ENCODE measurements around the gene APBA2. TPM values are rescaled to one million over a fixed set of nuclear protein-coding genes. Genes with fewer than 3 reads are reported as not detected.
"Not testable (repeated sequence)": the region's sequence is repeated elsewhere in the genome, so short reads cannot be mapped to it uniquely, and the experiment has no call there.

The APBA2 gene
- total RNA-seq, 2 donors from 2014 or later, result 9.1 to 9.8 TPM

GRCh38 chr15:29102173-29102794 lies 216.5 kb downstream of the APBA2 start:
- H3K4me3 Mint-ChIP-seq, result peak overlapping the region in 1 of 2 donors; percentile 43
- not testable (repeated sequence) for H3K4me1 Mint-ChIP-seq (ENCODE audit: low read depth); H3K27ac Mint-ChIP-seq; H3K27me3 Mint-ChIP-seq (ENCODE audit: low read depth); H3K36me3 Mint-ChIP-seq (ENCODE audit: insufficient read depth in 2 of 2); H3K9me3 Mint-ChIP-seq
- DNase-seq, result peak; percentile 63 to 72
- peak; percentile 41 to 54 for ATAC-seq (replicated peaks in 1 of 2)

GRCh38 chr15:29102911-29103823 lies 217.4 kb downstream of the APBA2 start:
- H3K9me3 Mint-ChIP-seq, result no peaks in the 10 kb centered on the region
- DNase-seq, result peak in 1 of 2 donors; percentile 7
- ATAC-seq (replicated peaks in 1 of 2), result peak; percentile 29 to 34
- no peak overlapping the region for H3K27ac Mint-ChIP-seq
- H3K4me3 Mint-ChIP-seq, result peak overlapping the region in 1 of 2 donors; percentile 17
- H3K36me3 Mint-ChIP-seq (ENCODE audit: insufficient read depth in 2 of 2), result no peaks in the 10 kb centered on the region
- H3K27me3 Mint-ChIP-seq (ENCODE audit: low read depth), result no peaks in the 10 kb centered on the region
- no peaks in the 10 kb centered on the region for H3K4me1 Mint-ChIP-seq (ENCODE audit: low read depth)

- no peaks in the 10 kb centered on the region for H3K36me3 Mint-ChIP-seq (ENCODE audit: insufficient read depth in 2 of 2)
- peak; percentile 62 to 66 for DNase-seq
- H3K27ac Mint-ChIP-seq, result no peak overlapping the region
- H3K4me1 Mint-ChIP-seq (ENCODE audit: low read depth), result no peaks in the 10 kb centered on the region
- H3K9me3 Mint-ChIP-seq, result no peaks in the 10 kb centered on the region
- H3K27me3 Mint-ChIP-seq (ENCODE audit: low read depth), result no peaks in the 10 kb centered on the region
- no peak overlapping the region for H3K4me3 Mint-ChIP-seq
- peak; percentile 74 to 83 for ATAC-seq (replicated peaks in 1 of 2)
Measured at GRCh38 chr15:29103824-29104565, 218.2 kb downstream of the APBA2 start.

- H3K27me3 Mint-ChIP-seq (ENCODE audit: low read depth), result no peaks in the 10 kb centered on the region
- no peaks in the 10 kb centered on the region for H3K36me3 Mint-ChIP-seq (ENCODE audit: insufficient read depth in 2 of 2)
- H3K4me3 Mint-ChIP-seq, result no peak overlapping the region
Measured at GRCh38 chr15:29104566-29104880, 218.7 kb downstream of the APBA2 start.

GRCh38 chr15:29105151-29105854 lies 219.5 kb downstream of the APBA2 start:
- no peaks in the 10 kb centered on the region for H3K4me1 Mint-ChIP-seq (ENCODE audit: low read depth)

More at GRCh38 chr15:29104566-29104880, 218.7 kb downstream of the APBA2 start:
- no peaks in the 10 kb centered on the region for H3K4me1 Mint-ChIP-seq (ENCODE audit: low read depth)
- H3K9me3 Mint-ChIP-seq, result no peaks in the 10 kb centered on the region
- no peak for DNase-seq
- no peak overlapping the region for H3K27ac Mint-ChIP-seq
- ATAC-seq (replicated peaks in 1 of 2), result no peak

GRCh38 chr15:29106116-29106515 lies 220.3 kb downstream of the APBA2 start:
- H3K36me3 Mint-ChIP-seq (ENCODE audit: insufficient read depth in 2 of 2), result no peaks in the 10 kb centered on the region
- H3K4me3 Mint-ChIP-seq, result no peak overlapping the region
- H3K4me1 Mint-ChIP-seq (ENCODE audit: low read depth), result no peaks in the 10 kb centered on the region
- no peak overlapping the region for H3K27ac Mint-ChIP-seq
- DNase-seq (no peak), ATAC-seq (replicated peaks in 1 of 2) (no peak)
- no peaks in the 10 kb centered on the region for H3K27me3 Mint-ChIP-seq (ENCODE audit: low read depth)
- H3K9me3 Mint-ChIP-seq, result no peaks in the 10 kb centered on the region

More at GRCh38 chr15:29105151-29105854, 219.5 kb downstream of the APBA2 start:
- Mint-ChIP-seq H3K9me3 (no peaks in the 10 kb centered on the region), H3K27me3 (ENCODE audit: low read depth) (no peaks in the 10 kb centered on the region), H3K4me3 (no peak overlapping the region), H3K36me3 (ENCODE audit: insufficient read depth in 2 of 2) (no peaks in the 10 kb centered on the region), H3K27ac (no peak overlapping the region)
- ATAC-seq (replicated peaks in 1 of 2) (no peak), DNase-seq (no peak)

- Mint-ChIP-seq H3K9me3 (no peaks in the 10 kb centered on the region), H3K4me3 (no peak overlapping the region), H3K4me1 (ENCODE audit: low read depth) (no peaks in the 10 kb centered on the region), H3K27me3 (ENCODE audit: low read depth) (no peaks in the 10 kb centered on the region), H3K36me3 (ENCODE audit: insufficient read depth in 2 of 2) (no peaks in the 10 kb centered on the region), H3K27ac (no peak overlapping the region)
- DNase-seq, result no peak
- ATAC-seq (replicated peaks in 1 of 2), result no peak
Measured at GRCh38 chr15:29106551-29107290, 220.9 kb downstream of the APBA2 start.

- no peak overlapping the region for H3K27ac Mint-ChIP-seq
- no peaks in the 10 kb centered on the region for H3K4me1 Mint-ChIP-seq (ENCODE audit: low read depth)
- no peak for ATAC-seq (replicated peaks in 1 of 2)
Measured at GRCh38 chr15:29107291-29107890, 221.6 kb downstream of the APBA2 start.

GRCh38 chr15:29107971-29108645 lies 222.3 kb downstream of the APBA2 start:
- H3K27ac Mint-ChIP-seq, result no peak overlapping the region
- no peaks in the 10 kb centered on the region for H3K36me3 Mint-ChIP-seq (ENCODE audit: insufficient read depth in 2 of 2)
- no peak for DNase-seq
- H3K4me3 Mint-ChIP-seq, result no peak overlapping the region
- no peaks in the 10 kb centered on the region for H3K27me3 Mint-ChIP-seq (ENCODE audit: low read depth)
- H3K4me1 Mint-ChIP-seq (ENCODE audit: low read depth), result no peaks in the 10 kb centered on the region
- no peak for ATAC-seq (replicated peaks in 1 of 2)
- H3K9me3 Mint-ChIP-seq, result no peaks in the 10 kb centered on the region

More at GRCh38 chr15:29107291-29107890, 221.6 kb downstream of the APBA2 start:
- H3K4me3 Mint-ChIP-seq, result no peak overlapping the region
- no peaks in the 10 kb centered on the region for H3K27me3 Mint-ChIP-seq (ENCODE audit: low read depth)
- no peaks in the 10 kb centered on the region for H3K36me3 Mint-ChIP-seq (ENCODE audit: insufficient read depth in 2 of 2)
- DNase-seq, result no peak
- no peaks in the 10 kb centered on the region for H3K9me3 Mint-ChIP-seq

- Mint-ChIP-seq H3K36me3 (ENCODE audit: insufficient read depth in 2 of 2) (peaks cover 0 to 1% of the 10 kb centered on the region in 2 donors), H3K4me3 (no peak overlapping the region), H3K4me1 (ENCODE audit: low read depth) (peaks cover 11% of the 10 kb centered on the region), H3K27me3 (ENCODE audit: low read depth) (no peaks in the 10 kb centered on the region), H3K9me3 (no peaks in the 10 kb centered on the region), H3K27ac (no peak overlapping the region)
- no peak for DNase-seq
- ATAC-seq (replicated peaks in 1 of 2), result no peak
Measured at GRCh38 chr15:29109762-29110161, 224.0 kb downstream of the APBA2 start.

- Mint-ChIP-seq H3K27me3 (ENCODE audit: low read depth) (no peaks in the 10 kb centered on the region), H3K27ac (no peak overlapping the region), H3K4me3 (no peak overlapping the region), H3K9me3 (no peaks in the 10 kb centered on the region), H3K4me1 (ENCODE audit: low read depth) (peaks cover 14% of the 10 kb centered on the region), H3K36me3 (ENCODE audit: insufficient read depth in 2 of 2) (peaks cover 0 to 1% of the 10 kb centered on the region in 2 donors)
- DNase-seq (no peak), ATAC-seq (replicated peaks in 1 of 2) (no peak)
Measured at GRCh38 chr15:29110176-29110575, 224.4 kb downstream of the APBA2 start.
